Dendritic cell treated with granulocyte-macrophage colony-stimulating factor and Interleukin-4, amounts not matched to agents 40 ng/mL and 50 ng/mL, for 4 days (primary cell): Measurements from ENCODE around the gene ZC3H13.

Experiments used
- H3K27ac Mint-ChIP-seq: one replicate; pipeline ENCODE4 v1.8.0; 2022; ENCODE audit warnings: mild to moderate bottlenecking, mixed read lengths
- H3K27me3 Mint-ChIP-seq: one replicate; pipeline ENCODE4 v1.8.0; 2022; ENCODE audit warnings: mild to moderate bottlenecking, mixed read lengths
- H3K36me3 Mint-ChIP-seq: one replicate; pipeline ENCODE4 v1.8.0; 2022; ENCODE audit warnings: low read depth, mixed read lengths
- H3K4me1 Mint-ChIP-seq: one replicate; pipeline ENCODE4 v1.8.0; 2022; ENCODE audit warnings: low read depth, mixed read lengths
- H3K4me3 Mint-ChIP-seq: one replicate; pipeline ENCODE4 v1.8.0; 2022; ENCODE audit warnings: mild to moderate bottlenecking, moderate library complexity, mixed read lengths
- H3K9me3 Mint-ChIP-seq: one replicate; pipeline ENCODE4 v1.8.0; 2022; ENCODE audit warnings: mixed read lengths
- intact Hi-C: fragments of 100-400 bp; cut with micrococcal nuclease; formaldehyde crosslinking; loops from one replicate; pipeline ENCODE4 v1.15.0; 2022

ZC3H13 gene

GRCh38 chr13:45932172-45932571, 120.4 kb downstream of the ZC3H13 start:
- Mint-ChIP-seq H3K27ac (no peak overlapping the region), H3K36me3 (no peaks in the 10 kb centered on the region), H3K9me3 (no peaks in the 10 kb centered on the region), H3K4me3 (no peak overlapping the region), H3K4me1 (peaks cover 25% of the 10 kb centered on the region), H3K27me3 (peaks cover 18% of the 10 kb centered on the region)
- intact Hi-C loops, result no loop called here

GRCh38 chr13:45931211-45931610, 121.3 kb downstream of the ZC3H13 start:
- no peaks in the 10 kb centered on the region for H3K9me3 Mint-ChIP-seq
- no peak overlapping the region for H3K4me3 Mint-ChIP-seq
- intact Hi-C loops, result no loop called here
- H3K36me3 Mint-ChIP-seq, result no peaks in the 10 kb centered on the region
- H3K27ac Mint-ChIP-seq, result no peak overlapping the region
- peaks cover 16% of the 10 kb centered on the region for H3K27me3 Mint-ChIP-seq
- H3K4me1 Mint-ChIP-seq, result peaks cover 25% of the 10 kb centered on the region

- H3K4me3 Mint-ChIP-seq, result no peak overlapping the region
- H3K9me3 Mint-ChIP-seq, result no peaks in the 10 kb centered on the region
- intact Hi-C loops, result no loop called here
- H3K4me1 Mint-ChIP-seq, result peaks cover 25% of the 10 kb centered on the region
- H3K36me3 Mint-ChIP-seq, result no peaks in the 10 kb centered on the region
- no peak overlapping the region for H3K27ac Mint-ChIP-seq
- H3K27me3 Mint-ChIP-seq, result peaks cover 16% of the 10 kb centered on the region
Observed at GRCh38 chr13:45930177-45930576, 122.4 kb downstream of the ZC3H13 start.

GRCh38 chr13:45928843-45929242, 123.7 kb downstream of the ZC3H13 start:
- Mint-ChIP-seq H3K36me3 (no peaks in the 10 kb centered on the region), H3K4me1 (peaks cover 23% of the 10 kb centered on the region), H3K27me3 (peaks cover 11% of the 10 kb centered on the region), H3K9me3 (no peaks in the 10 kb centered on the region), H3K27ac (no peak overlapping the region), H3K4me3 (no peak overlapping the region)
- intact Hi-C loops, result no loop called here

- no peak overlapping the region for H3K4me3 Mint-ChIP-seq
- peaks cover 4% of the 10 kb centered on the region for H3K27me3 Mint-ChIP-seq
- H3K27ac Mint-ChIP-seq, result no peak overlapping the region
- H3K4me1 Mint-ChIP-seq, result peaks cover 16% of the 10 kb centered on the region
- H3K36me3 Mint-ChIP-seq, result no peaks in the 10 kb centered on the region
- intact Hi-C loops, result no loop called here
- H3K9me3 Mint-ChIP-seq, result no peaks in the 10 kb centered on the region
Observed at GRCh38 chr13:45928176-45928575, 124.4 kb downstream of the ZC3H13 start.

GRCh38 chr13:45926741-45927140, 125.8 kb downstream of the ZC3H13 start:
- Mint-ChIP-seq H3K27ac (no peak overlapping the region), H3K36me3 (no peaks in the 10 kb centered on the region), H3K4me3 (no peak overlapping the region), H3K9me3 (no peaks in the 10 kb centered on the region), H3K27me3 (no peaks in the 10 kb centered on the region), H3K4me1 (peaks cover 2% of the 10 kb centered on the region)
- intact Hi-C loops, result no loop called here

GRCh38 chr13:45925151-45925550, 127.4 kb downstream of the ZC3H13 start:
- intact Hi-C loops, result no loop called here

GRCh38 chr13:45921162-45921736, 131.3 kb downstream of the ZC3H13 start:
- no peak overlapping the region for H3K4me3 Mint-ChIP-seq
- no peaks in the 10 kb centered on the region for H3K9me3 Mint-ChIP-seq
- H3K36me3 Mint-ChIP-seq, result no peaks in the 10 kb centered on the region
- no peaks in the 10 kb centered on the region for H3K27me3 Mint-ChIP-seq
- H3K4me1 Mint-ChIP-seq, result no peaks in the 10 kb centered on the region
- intact Hi-C loops, result no loop called here
- H3K27ac Mint-ChIP-seq, result no peak overlapping the region

More at GRCh38 chr13:45925151-45925550, 127.4 kb downstream of the ZC3H13 start:
- Mint-ChIP-seq H3K27me3 (no peaks in the 10 kb centered on the region), H3K9me3 (no peaks in the 10 kb centered on the region), H3K36me3 (no peaks in the 10 kb centered on the region), H3K4me3 (no peak overlapping the region), H3K27ac (no peak overlapping the region), H3K4me1 (no peaks in the 10 kb centered on the region)

- Mint-ChIP-seq H3K36me3 (no peaks in the 10 kb centered on the region), H3K9me3 (no peaks in the 10 kb centered on the region), H3K4me3 (no peak overlapping the region), H3K27ac (no peak overlapping the region), H3K27me3 (no peaks in the 10 kb centered on the region), H3K4me1 (no peaks in the 10 kb centered on the region)
- intact Hi-C loops, result no loop called here
Observed at GRCh38 chr13:45918597-45918996, 133.9 kb downstream of the ZC3H13 start.

GRCh38 chr13:45917019-45917418, 135.5 kb downstream of the ZC3H13 start:
- H3K4me3 Mint-ChIP-seq, result no peak overlapping the region
- H3K36me3 Mint-ChIP-seq, result no peaks in the 10 kb centered on the region
- intact Hi-C loops, result no loop called here
- no peaks in the 10 kb centered on the region for H3K27me3 Mint-ChIP-seq
- no peak overlapping the region for H3K27ac Mint-ChIP-seq
- H3K9me3 Mint-ChIP-seq, result no peaks in the 10 kb centered on the region
- H3K4me1 Mint-ChIP-seq, result no peaks in the 10 kb centered on the region

- Mint-ChIP-seq H3K4me3 (no peak overlapping the region), H3K4me1 (no peaks in the 10 kb centered on the region), H3K27me3 (no peaks in the 10 kb centered on the region), H3K27ac (no peak overlapping the region), H3K36me3 (no peaks in the 10 kb centered on the region), H3K9me3 (no peaks in the 10 kb centered on the region)
- intact Hi-C loops, result no loop called here
Observed at GRCh38 chr13:45915686-45916439, 136.7 kb downstream of the ZC3H13 start.

GRCh38 chr13:45909673-45910072, 142.9 kb downstream of the ZC3H13 start:
- H3K27ac Mint-ChIP-seq, result no peak overlapping the region
- intact Hi-C loops, result no loop called here
- no peak overlapping the region for H3K4me3 Mint-ChIP-seq
- no peaks in the 10 kb centered on the region for H3K9me3 Mint-ChIP-seq
- no peaks in the 10 kb centered on the region for H3K36me3 Mint-ChIP-seq
- H3K27me3 Mint-ChIP-seq, result no peaks in the 10 kb centered on the region
- peaks cover 8% of the 10 kb centered on the region for H3K4me1 Mint-ChIP-seq

GRCh38 chr13:45909089-45909488, 143.5 kb downstream of the ZC3H13 start:
- Mint-ChIP-seq H3K4me3 (no peak overlapping the region), H3K27ac (no peak overlapping the region), H3K9me3 (no peaks in the 10 kb centered on the region), H3K27me3 (no peaks in the 10 kb centered on the region), H3K4me1 (peaks cover 8% of the 10 kb centered on the region), H3K36me3 (no peaks in the 10 kb centered on the region)
- intact Hi-C loops, result no loop called here

- Mint-ChIP-seq H3K36me3 (no peaks in the 10 kb centered on the region), H3K4me1 (peaks cover 8% of the 10 kb centered on the region), H3K4me3 (no peak overlapping the region), H3K27ac (no peak overlapping the region), H3K9me3 (no peaks in the 10 kb centered on the region), H3K27me3 (no peaks in the 10 kb centered on the region)
- intact Hi-C loops, result no loop called here
Observed at GRCh38 chr13:45907503-45907902, 145.0 kb downstream of the ZC3H13 start.
